ENCODE measurements around the gene PHEX.

The PHEX gene

DNA sequence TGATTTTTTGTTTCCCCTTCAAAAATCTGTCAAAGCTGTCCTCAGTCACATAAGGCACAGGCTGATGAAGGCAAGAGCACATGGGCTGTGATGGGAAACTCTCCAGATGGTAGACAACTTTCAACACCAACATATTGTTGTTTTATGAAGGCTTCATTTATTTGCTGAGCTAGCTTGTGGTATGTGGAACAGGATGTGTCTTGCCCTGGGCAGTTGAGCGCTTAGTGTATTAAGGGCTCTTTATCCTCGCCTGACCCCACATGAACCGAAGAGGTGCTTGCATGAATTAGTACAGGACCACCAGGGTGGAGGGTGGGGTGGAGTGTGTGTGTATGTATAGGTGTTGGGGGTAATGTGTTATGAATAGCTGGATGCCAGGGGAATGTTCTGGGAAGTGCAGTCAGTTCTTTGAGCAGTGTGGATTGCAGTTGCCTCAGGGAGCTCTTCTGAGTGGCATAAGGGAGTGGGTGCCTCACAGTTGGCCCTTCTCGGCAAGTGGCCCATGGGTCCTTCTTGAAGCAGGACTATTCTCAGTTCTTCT, 103.1 kb downstream of the PHEX start:
- no peaks in the 10 kb centered on the region for H3F3A ChIP-seq (ENCODE audit: insufficient read depth, low read length)
- TF ChIP-seq, protein P1, sequence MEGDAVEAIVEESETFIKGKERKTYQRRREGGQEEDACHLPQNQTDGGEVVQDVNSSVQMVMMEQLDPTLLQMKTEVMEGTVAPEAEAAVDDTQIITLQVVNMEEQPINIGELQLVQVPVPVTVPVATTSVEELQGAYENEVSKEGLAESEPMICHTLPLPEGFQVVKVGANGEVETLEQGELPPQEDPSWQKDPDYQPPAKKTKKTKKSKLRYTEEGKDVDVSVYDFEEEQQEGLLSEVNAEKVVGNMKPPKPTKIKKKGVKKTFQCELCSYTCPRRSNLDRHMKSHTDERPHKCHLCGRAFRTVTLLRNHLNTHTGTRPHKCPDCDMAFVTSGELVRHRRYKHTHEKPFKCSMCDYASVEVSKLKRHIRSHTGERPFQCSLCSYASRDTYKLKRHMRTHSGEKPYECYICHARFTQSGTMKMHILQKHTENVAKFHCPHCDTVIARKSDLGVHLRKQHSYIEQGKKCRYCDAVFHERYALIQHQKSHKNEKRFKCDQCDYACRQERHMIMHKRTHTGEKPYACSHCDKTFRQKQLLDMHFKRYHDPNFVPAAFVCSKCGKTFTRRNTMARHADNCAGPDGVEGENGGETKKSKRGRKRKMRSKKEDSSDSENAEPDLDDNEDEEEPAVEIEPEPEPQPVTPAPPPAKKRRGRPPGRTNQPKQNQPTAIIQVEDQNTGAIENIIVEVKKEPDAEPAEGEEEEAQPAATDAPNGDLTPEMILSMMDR (IDR thresholded peaks at IDR 0.05; ENCODE audit: low read length), result no peak
- TF ChIP-seq EZH2 (IDR thresholded peaks at IDR 0.05; ENCODE audit: borderline replicate concordance, low read length), result no peak
- H3K9ac ChIP-seq (ENCODE audit: low read length), result no peak overlapping the region
- no peaks in the 10 kb centered on the region for H4K20me1 ChIP-seq (ENCODE audit: insufficient read depth, low read length)
- H3K4me3 ChIP-seq (ENCODE audit: low read depth, low read length, poor library complexity, severe bottlenecking), result no peak overlapping the region
- no peaks in the 10 kb centered on the region for H3K79me2 ChIP-seq (ENCODE audit: insufficient read depth, low read length)
- no peaks in the 10 kb centered on the region for H3K36me3 ChIP-seq (ENCODE audit: insufficient read depth, low read length)
- H3K27ac ChIP-seq (ENCODE audit: low read depth, low read length, poor library complexity, severe bottlenecking), result no peak overlapping the region
- no peaks in the 10 kb centered on the region for H3K4me1 ChIP-seq (ENCODE audit: insufficient read depth, low read length, severe bottlenecking)
- H3K9me3 ChIP-seq (ENCODE audit: low read length), result no peaks in the 10 kb centered on the region
- no peaks in the 10 kb centered on the region for H3K27me3 ChIP-seq (ENCODE audit: insufficient read depth, low read length)
- no peak overlapping the region for H3K4me2 ChIP-seq (ENCODE audit: low read length)
- no peaks in the 10 kb centered on the region for H3K9me2 ChIP-seq (ENCODE audit: low read depth, low read length)
- no peak overlapping the region for H2AFZ ChIP-seq (ENCODE audit: low read length)

GRCh38 chrX:22135994-22136684, 104.0 kb downstream of the PHEX start:
- Histone ChIP-seq H3K4me3 (ENCODE audit: low read depth, low read length, poor library complexity, severe bottlenecking) (no peak overlapping the region), H3K9me2 (ENCODE audit: low read depth, low read length) (no peaks in the 10 kb centered on the region), H3K27ac (ENCODE audit: low read depth, low read length, poor library complexity, severe bottlenecking) (no peak overlapping the region), H4K20me1 (ENCODE audit: insufficient read depth, low read length) (no peaks in the 10 kb centered on the region), H3K4me1 (ENCODE audit: insufficient read depth, low read length, severe bottlenecking) (no peaks in the 10 kb centered on the region), H3K4me2 (ENCODE audit: low read length) (no peak overlapping the region), H3K36me3 (ENCODE audit: insufficient read depth, low read length) (no peaks in the 10 kb centered on the region), H3K9me3 (ENCODE audit: low read length) (no peaks in the 10 kb centered on the region), H2AFZ (ENCODE audit: low read length) (no peak overlapping the region), H3F3A (ENCODE audit: insufficient read depth, low read length) (no peaks in the 10 kb centered on the region), H3K9ac (ENCODE audit: low read length) (no peak overlapping the region), H3K79me2 (ENCODE audit: insufficient read depth, low read length) (no peaks in the 10 kb centered on the region), H3K27me3 (ENCODE audit: insufficient read depth, low read length) (no peaks in the 10 kb centered on the region)
- TF ChIP-seq, protein P1 (IDR thresholded peaks at IDR 0.05; ENCODE audit: low read length), result peak; percentile 50
- no peak for TF ChIP-seq EZH2 (IDR thresholded peaks at IDR 0.05; ENCODE audit: borderline replicate concordance, low read length)

- Histone ChIP-seq H3K36me3 (ENCODE audit: insufficient read depth, low read length) (no peaks in the 10 kb centered on the region), H4K20me1 (ENCODE audit: insufficient read depth, low read length) (no peaks in the 10 kb centered on the region), H3K4me2 (ENCODE audit: low read length) (no peak overlapping the region), H3K9ac (ENCODE audit: low read length) (no peak overlapping the region), H3K9me3 (ENCODE audit: low read length) (no peaks in the 10 kb centered on the region), H2AFZ (ENCODE audit: low read length) (no peak overlapping the region), H3K9me2 (ENCODE audit: low read depth, low read length) (no peaks in the 10 kb centered on the region), H3K4me1 (ENCODE audit: insufficient read depth, low read length, severe bottlenecking) (no peaks in the 10 kb centered on the region), H3K27ac (ENCODE audit: low read depth, low read length, poor library complexity, severe bottlenecking) (no peak overlapping the region), H3K4me3 (ENCODE audit: low read depth, low read length, poor library complexity, severe bottlenecking) (no peak overlapping the region), H3K27me3 (ENCODE audit: insufficient read depth, low read length) (no peaks in the 10 kb centered on the region), H3F3A (ENCODE audit: insufficient read depth, low read length) (no peaks in the 10 kb centered on the region), H3K79me2 (ENCODE audit: insufficient read depth, low read length) (no peaks in the 10 kb centered on the region)
- TF ChIP-seq, protein P1 (IDR thresholded peaks at IDR 0.05; ENCODE audit: low read length), result no peak
- TF ChIP-seq EZH2 (IDR thresholded peaks at IDR 0.05; ENCODE audit: borderline replicate concordance, low read length), result no peak
These were observed 104.6 kb downstream of the PHEX start for GRCh38 chrX:22136711-22137110.
